ENCODE results near the gene ENG.

DNA sequence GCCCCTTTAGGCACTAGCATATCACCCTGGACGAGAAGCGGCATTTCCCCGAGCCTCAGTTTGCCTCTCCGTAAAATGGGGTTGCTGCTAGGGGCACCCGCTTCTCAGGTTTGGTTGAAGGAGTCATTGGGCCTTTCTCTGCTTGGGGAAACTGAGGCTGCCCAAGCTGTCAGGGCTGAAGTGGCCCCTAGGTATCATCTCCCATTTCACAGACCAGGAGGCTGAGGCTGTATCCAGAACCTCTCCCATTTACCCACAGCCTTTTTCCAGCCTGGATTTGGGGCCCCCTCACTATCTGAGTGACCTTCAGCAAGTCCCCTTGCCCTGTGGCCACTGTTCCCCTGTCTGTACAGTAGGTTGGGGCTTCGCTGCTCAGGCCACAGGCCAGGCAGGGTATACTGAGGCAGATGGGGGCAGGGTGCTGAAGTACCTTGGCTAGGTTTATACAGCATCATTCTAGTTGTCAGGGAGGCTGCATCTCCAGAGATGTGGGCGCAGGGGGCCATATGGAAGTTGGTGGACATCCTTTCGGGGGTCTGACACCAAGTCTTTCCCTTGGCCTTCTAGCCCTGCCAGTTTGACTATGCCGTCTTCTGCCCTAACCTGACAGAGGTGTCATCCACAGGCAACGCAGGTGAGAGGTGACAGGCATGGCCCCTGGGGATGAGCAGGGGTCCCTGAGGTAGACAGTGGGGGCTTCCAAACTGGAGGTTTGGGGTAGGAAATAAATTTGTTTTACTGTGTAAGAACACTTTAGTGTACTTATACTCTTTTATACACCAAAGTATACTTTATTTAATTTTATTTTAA is 43.9 kb downstream of the ENG start:
- TF ChIP-seq, protein P1, sequence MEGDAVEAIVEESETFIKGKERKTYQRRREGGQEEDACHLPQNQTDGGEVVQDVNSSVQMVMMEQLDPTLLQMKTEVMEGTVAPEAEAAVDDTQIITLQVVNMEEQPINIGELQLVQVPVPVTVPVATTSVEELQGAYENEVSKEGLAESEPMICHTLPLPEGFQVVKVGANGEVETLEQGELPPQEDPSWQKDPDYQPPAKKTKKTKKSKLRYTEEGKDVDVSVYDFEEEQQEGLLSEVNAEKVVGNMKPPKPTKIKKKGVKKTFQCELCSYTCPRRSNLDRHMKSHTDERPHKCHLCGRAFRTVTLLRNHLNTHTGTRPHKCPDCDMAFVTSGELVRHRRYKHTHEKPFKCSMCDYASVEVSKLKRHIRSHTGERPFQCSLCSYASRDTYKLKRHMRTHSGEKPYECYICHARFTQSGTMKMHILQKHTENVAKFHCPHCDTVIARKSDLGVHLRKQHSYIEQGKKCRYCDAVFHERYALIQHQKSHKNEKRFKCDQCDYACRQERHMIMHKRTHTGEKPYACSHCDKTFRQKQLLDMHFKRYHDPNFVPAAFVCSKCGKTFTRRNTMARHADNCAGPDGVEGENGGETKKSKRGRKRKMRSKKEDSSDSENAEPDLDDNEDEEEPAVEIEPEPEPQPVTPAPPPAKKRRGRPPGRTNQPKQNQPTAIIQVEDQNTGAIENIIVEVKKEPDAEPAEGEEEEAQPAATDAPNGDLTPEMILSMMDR (IDR thresholded peaks at IDR 0.05 in 8 of 11, conservative IDR thresholded peaks at IDR 0.05 in 3 of 11), result no peak
- TF ChIP-seq POLR2A (IDR thresholded peaks at IDR 0.05), result no peak
